Measurements from ENCODE around the gene NXN.

DNA sequence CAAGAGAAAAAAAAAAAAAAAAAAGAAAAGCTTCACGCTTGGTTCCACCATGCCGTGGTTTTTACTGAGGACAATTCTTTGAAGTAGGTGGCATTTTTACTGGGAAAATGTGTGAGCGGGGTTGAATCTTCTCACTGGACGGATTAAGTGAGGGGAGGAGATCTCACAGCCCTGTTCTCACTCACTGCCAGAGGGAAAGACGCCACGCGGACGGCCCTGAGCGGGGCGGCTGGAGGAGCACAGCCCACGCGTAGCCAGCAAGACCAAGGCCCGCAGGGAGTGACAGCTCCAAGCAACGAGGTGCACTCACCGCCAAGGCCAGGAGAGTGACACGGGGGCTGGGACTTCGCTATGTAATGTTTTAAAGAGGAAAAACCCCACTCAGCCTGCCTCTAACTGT, 154.4 kb downstream of the NXN start:
- no peak for TF ChIP-seq POLR2A (IDR thresholded peaks at IDR 0.05)
- TF ChIP-seq, protein P1, sequence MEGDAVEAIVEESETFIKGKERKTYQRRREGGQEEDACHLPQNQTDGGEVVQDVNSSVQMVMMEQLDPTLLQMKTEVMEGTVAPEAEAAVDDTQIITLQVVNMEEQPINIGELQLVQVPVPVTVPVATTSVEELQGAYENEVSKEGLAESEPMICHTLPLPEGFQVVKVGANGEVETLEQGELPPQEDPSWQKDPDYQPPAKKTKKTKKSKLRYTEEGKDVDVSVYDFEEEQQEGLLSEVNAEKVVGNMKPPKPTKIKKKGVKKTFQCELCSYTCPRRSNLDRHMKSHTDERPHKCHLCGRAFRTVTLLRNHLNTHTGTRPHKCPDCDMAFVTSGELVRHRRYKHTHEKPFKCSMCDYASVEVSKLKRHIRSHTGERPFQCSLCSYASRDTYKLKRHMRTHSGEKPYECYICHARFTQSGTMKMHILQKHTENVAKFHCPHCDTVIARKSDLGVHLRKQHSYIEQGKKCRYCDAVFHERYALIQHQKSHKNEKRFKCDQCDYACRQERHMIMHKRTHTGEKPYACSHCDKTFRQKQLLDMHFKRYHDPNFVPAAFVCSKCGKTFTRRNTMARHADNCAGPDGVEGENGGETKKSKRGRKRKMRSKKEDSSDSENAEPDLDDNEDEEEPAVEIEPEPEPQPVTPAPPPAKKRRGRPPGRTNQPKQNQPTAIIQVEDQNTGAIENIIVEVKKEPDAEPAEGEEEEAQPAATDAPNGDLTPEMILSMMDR (IDR thresholded peaks at IDR 0.05): no peak
